SU-DHL-6 (cell line): ENCODE measurements around the gene TTC23.

Source experiments
- CTCF ChIP-seq: fragments of 200-600 bp; sonication (generic); IDR thresholded peaks from one replicate; pipeline ENCODE4 v1.5.1; 2017; ENCODE audit warnings: antibody characterized with exemption, mild to moderate bottlenecking, low read length, moderate library complexity; ENCODE audit not compliant: insufficient read depth, poor library complexity, severe bottlenecking
- EZH2phosphoT487 ChIP-seq: fragments of 200-600 bp; sonication (generic), shearing (Covaris generic); conservative IDR thresholded peaks from 2 replicates; pipeline ENCODE4 v1.6.1; 2018; ENCODE audit warnings: mild to moderate bottlenecking, antibody characterized with exemption, low read length, moderate library complexity, mixed read lengths

DNA sequence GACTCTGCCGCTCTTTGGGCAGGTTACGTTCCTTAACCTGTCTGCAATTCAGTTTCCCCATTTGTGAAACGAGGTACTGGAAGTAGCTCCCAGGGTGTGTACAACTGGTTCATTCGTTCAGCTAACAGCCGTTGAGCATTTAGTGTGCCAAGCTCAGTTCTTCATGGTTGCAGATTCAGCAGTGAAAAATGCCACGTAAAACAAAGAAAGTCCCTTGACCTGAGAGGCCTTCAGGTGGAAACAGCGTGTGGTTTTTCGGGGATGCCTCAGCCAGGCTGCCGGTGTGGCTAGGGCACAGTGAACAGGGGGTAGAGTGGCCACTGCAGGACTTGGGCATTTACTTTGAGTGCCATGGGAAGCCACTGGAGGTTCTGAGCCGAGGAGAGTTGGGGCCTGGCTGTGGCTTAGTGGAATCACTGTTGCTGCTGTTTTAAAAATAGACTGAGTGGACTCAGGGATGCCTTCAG is 139.8 kb downstream of the TTC23 start:
- TF ChIP-seq CTCF, result no peak
- TF ChIP-seq EZH2phosphoT487, result no peak
